ENCODE measurements around the gene EMC7. TPM values are rescaled to one million over a fixed set of nuclear protein-coding genes. Genes with fewer than 3 reads are reported as not detected.
A peak's percentile ranks its signal among the peaks of the same experiment; 100 is the strongest.

Gene EMC7
- 84.9 and 89.9 TPM in 2 replicates for total RNA-seq
- long read RNA-seq, transcript EMC7-201 (5 exons, 1,155 nt): major isoform, 255 of 267 reads
- long read RNA-seq, partial matches to known transcripts: 1 of 267 reads
- long read RNA-seq, other reads (novel, unspliced or antisense): 11 of 267 reads

DNA sequence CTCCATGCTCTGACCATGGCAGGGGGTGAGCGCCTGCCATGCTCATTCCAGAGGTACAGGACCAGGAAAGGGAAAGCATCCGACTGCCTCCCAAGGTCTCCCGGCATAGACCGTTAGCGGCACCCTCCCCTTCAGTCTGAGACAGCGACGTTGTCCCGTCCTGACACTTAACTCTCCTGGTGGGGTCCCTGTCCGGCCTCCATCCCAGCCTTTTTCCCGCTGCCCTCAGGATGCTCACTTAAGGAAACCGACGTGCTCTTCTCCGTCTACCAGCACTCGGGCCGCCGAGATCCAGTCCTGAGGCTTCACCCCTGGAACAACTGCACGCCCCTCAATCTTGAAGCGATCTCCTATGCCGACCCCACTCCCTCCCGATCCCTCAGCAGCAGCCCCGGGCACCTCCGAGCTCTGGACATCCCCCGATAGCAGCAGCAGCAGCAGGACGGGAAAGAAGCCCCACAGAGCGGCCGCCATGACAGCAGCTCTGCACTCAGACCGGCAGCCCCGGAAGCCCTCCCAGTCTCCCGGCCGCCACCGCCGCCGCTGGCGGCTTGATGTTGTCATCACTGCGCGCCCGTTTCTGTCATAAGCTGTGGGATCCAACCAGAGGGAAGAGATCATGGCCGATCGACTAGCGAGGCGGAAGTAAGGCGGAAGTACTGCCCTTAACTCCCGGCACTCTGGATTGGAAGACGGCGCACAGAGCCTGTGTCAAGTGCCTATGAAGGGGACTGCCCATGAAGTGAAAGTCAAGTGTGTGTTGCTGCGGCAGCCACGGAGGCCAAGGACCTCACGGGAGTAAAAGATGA lies at the start of gene EMC7, which contains the start of gene PGBD4:
Gene EMC7, minus strand, starts transcription at position 497 of the 809 bp plus-strand sequence. Its CDS starts 23 bp downstream, at position 474.
Gene PGBD4, plus strand, starts transcription at position 718 of the 809 bp plus-strand sequence. CDS start 449 bp downstream, outside the sequence.
- DNase-seq (ENCODE audit: extremely low spot score, unreplicated experiment): peak; percentile 99
- Mint-ChIP-seq H3K9me3 (ENCODE audit: unreplicated experiment) (no peaks in the 10 kb centered on the region), H3K27ac (ENCODE audit: unreplicated experiment) (peak within 1 kb of the TSS; percentile 96), H3K4me3 (ENCODE audit: unreplicated experiment) (peak within 1 kb of the TSS; percentile 99), H3K27me3 (ENCODE audit: unreplicated experiment) (no peaks in the 10 kb centered on the region), H3K4me1 (ENCODE audit: unreplicated experiment) (peaks cover 24% of the 10 kb centered on the region), H3K36me3 (ENCODE audit: unreplicated experiment) (peaks cover 4% of the 10 kb centered on the region)
- TF ChIP-seq, protein P1, sequence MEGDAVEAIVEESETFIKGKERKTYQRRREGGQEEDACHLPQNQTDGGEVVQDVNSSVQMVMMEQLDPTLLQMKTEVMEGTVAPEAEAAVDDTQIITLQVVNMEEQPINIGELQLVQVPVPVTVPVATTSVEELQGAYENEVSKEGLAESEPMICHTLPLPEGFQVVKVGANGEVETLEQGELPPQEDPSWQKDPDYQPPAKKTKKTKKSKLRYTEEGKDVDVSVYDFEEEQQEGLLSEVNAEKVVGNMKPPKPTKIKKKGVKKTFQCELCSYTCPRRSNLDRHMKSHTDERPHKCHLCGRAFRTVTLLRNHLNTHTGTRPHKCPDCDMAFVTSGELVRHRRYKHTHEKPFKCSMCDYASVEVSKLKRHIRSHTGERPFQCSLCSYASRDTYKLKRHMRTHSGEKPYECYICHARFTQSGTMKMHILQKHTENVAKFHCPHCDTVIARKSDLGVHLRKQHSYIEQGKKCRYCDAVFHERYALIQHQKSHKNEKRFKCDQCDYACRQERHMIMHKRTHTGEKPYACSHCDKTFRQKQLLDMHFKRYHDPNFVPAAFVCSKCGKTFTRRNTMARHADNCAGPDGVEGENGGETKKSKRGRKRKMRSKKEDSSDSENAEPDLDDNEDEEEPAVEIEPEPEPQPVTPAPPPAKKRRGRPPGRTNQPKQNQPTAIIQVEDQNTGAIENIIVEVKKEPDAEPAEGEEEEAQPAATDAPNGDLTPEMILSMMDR (IDR thresholded peaks at IDR 0.05): no peak

GRCh38 chr15:34147371-34148140 lies 45.9 kb upstream of the EMC7 start:
- no peaks in the 10 kb centered on the region for H3K27me3 Mint-ChIP-seq (ENCODE audit: unreplicated experiment)
- H3K9me3 Mint-ChIP-seq (ENCODE audit: unreplicated experiment): no peaks in the 10 kb centered on the region
- H3K4me3 Mint-ChIP-seq (ENCODE audit: unreplicated experiment): no peak overlapping the region
- peaks cover 36% of the 10 kb centered on the region for H3K36me3 Mint-ChIP-seq (ENCODE audit: unreplicated experiment)
- H3K4me1 Mint-ChIP-seq (ENCODE audit: unreplicated experiment): no peaks in the 10 kb centered on the region
- no peak overlapping the region for H3K27ac Mint-ChIP-seq (ENCODE audit: unreplicated experiment)
- DNase-seq (ENCODE audit: extremely low spot score, unreplicated experiment): no peak
- TF ChIP-seq, protein P1 (IDR thresholded peaks at IDR 0.05): no peak

DNA sequence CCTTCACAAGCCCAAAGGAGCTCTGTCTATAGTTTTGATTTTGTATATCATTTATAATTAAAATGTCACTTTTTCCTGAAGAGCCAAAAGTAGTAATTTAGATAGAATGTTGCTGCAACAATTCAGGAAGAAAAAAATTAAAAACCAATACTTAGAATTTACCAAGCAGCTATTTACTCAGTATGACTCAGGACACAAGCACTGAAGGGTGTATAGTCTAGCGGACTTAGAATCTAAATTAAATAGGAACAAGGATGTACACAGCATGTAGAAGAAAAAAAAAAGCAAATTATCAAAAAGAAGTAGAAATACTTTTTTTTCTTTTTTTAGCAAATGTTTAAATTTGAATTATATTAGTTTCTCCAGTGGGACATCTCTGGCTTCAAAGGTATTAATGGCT lies 31.8 kb upstream of the EMC7 start:
- no peak overlapping the region for H3K27ac Mint-ChIP-seq (ENCODE audit: unreplicated experiment)
- no peaks in the 10 kb centered on the region for H3K9me3 Mint-ChIP-seq (ENCODE audit: unreplicated experiment)
- H3K36me3 Mint-ChIP-seq (ENCODE audit: unreplicated experiment): peaks cover 8% of the 10 kb centered on the region
- H3K27me3 Mint-ChIP-seq (ENCODE audit: unreplicated experiment): no peaks in the 10 kb centered on the region
- H3K4me1 Mint-ChIP-seq (ENCODE audit: unreplicated experiment): no peaks in the 10 kb centered on the region
- DNase-seq (ENCODE audit: extremely low spot score, unreplicated experiment): no peak
- TF ChIP-seq, protein P1 (IDR thresholded peaks at IDR 0.05): no peak
- H3K4me3 Mint-ChIP-seq (ENCODE audit: unreplicated experiment): no peak overlapping the region

DNA sequence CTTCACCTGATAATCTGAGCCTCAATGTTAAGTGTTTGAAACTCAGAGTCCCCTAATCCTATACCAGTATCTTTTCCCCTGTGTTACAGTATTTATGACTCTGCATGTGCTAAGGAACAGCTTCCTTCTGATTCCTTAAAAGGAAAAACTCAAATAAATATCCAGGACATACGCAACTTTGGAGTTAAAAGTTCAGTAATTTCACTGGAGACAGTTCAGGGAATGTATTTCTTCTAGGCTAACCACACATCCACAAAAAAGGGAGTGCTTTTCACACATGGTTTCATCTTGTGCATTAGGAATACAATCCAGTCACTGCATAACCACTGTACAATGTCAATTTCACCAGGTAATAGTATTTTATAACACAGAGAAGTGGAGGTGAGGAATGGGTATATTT lies 31.2 kb upstream of the EMC7 start:
- Mint-ChIP-seq H3K27me3 (ENCODE audit: unreplicated experiment) (no peaks in the 10 kb centered on the region), H3K27ac (ENCODE audit: unreplicated experiment) (no peak overlapping the region), H3K4me1 (ENCODE audit: unreplicated experiment) (no peaks in the 10 kb centered on the region), H3K9me3 (ENCODE audit: unreplicated experiment) (no peaks in the 10 kb centered on the region), H3K4me3 (ENCODE audit: unreplicated experiment) (no peak overlapping the region), H3K36me3 (ENCODE audit: unreplicated experiment) (peaks cover 5% of the 10 kb centered on the region)
- no peak for DNase-seq (ENCODE audit: extremely low spot score, unreplicated experiment)
- TF ChIP-seq, protein P1 (IDR thresholded peaks at IDR 0.05): no peak

All from osteocyte (in vitro differentiated cells).